Neural cell (in vitro differentiated cells): Measurements from ENCODE around the gene LINC01488. TPM values are rescaled to one million over a fixed set of nuclear protein-coding genes. Genes with fewer than 3 reads are reported as not detected.

Source experiments
- H2AFZ ChIP-seq: fragments of 200-600, 300-800 bp; sonication (generic), shearing (Covaris generic); 2 replicates; pipeline ENCODE4 v1.6.0; 2014; ENCODE audit warnings: low read depth, mild to moderate bottlenecking, antibody characterized with exemption, low read length, moderate library complexity
- H3F3A ChIP-seq: fragments of 200-600 bp; shearing (Covaris generic); 2 replicates; pipeline ENCODE4 v1.6.1; 2016; ENCODE audit warnings: mild to moderate bottlenecking, moderate library complexity, mixed read lengths, antibody characterized with exemption, low read length; ENCODE audit not compliant: insufficient read depth, poor library complexity, severe bottlenecking
- H3K27ac ChIP-seq: fragments of 200-600, 300-800 bp; sonication (generic), shearing (Covaris generic); 2 replicates; pipeline ENCODE4 v1.5.1; 2014; ENCODE audit warnings: mild to moderate bottlenecking, low read length, moderate library complexity
- H3K27me3 ChIP-seq: fragments of 300-800, 200-600 bp; sonication (generic), shearing (Covaris generic); 2 replicates; pipeline ENCODE4 v1.6.0; 2014; ENCODE audit warnings: mild to moderate bottlenecking, low read depth, low read length, moderate library complexity; ENCODE audit not compliant: insufficient read depth
- H3K36me3 ChIP-seq: fragments of 300-800, 200-600 bp; sonication (generic), shearing (Covaris generic); 2 replicates; pipeline ENCODE4 v1.5.1; 2014; ENCODE audit warnings: mild to moderate bottlenecking, antibody characterized with exemption, low read length, moderate library complexity; ENCODE audit not compliant: insufficient read depth
- H3K4me2 ChIP-seq: fragments of 300-800, 200-600 bp; sonication (generic), shearing (Covaris generic); 2 replicates; pipeline ENCODE4 v1.6.0; 2014; ENCODE audit warnings: mild to moderate bottlenecking, low read length
- H3K4me3 ChIP-seq: fragments of 300-800, 200-600 bp; sonication (generic), shearing (Covaris generic); 2 replicates; pipeline ENCODE4 v1.5.1; 2014; ENCODE audit warnings: mild to moderate bottlenecking, low read length, moderate library complexity
- H3K79me2 ChIP-seq: fragments of 200-600 bp; shearing (Covaris generic); replicated peaks from 2 replicates; pipeline ENCODE4 v1.6.0; 2014; ENCODE audit warnings: mild to moderate bottlenecking, low read length, moderate library complexity; ENCODE audit not compliant: insufficient read depth
- H3K9ac ChIP-seq: fragments of 300-800, 200-600 bp; sonication (generic), shearing (Covaris generic); 2 replicates; pipeline ENCODE4 v1.6.1; 2016; ENCODE audit warnings: mild to moderate bottlenecking, low read length, mixed read lengths
- H3K9me2 ChIP-seq: fragments of 200-600 bp; shearing (Covaris generic); 2 replicates; pipeline ENCODE4 v1.6.1; 2016; ENCODE audit warnings: mild to moderate bottlenecking, low read length, mixed read lengths; ENCODE audit not compliant: insufficient read depth
- H3K9me3 ChIP-seq: fragments of 200-600, 300-800 bp; sonication (generic), shearing (Covaris generic); 2 replicates; pipeline ENCODE4 v1.6.1; 2016; ENCODE audit warnings: mild to moderate bottlenecking, mixed run types, low read length, moderate library complexity, mixed read lengths
- H4K20me1 ChIP-seq: fragments of 200-600 bp; shearing (Covaris generic); 2 replicates; pipeline ENCODE4 v1.6.1; 2016; ENCODE audit warnings: mild to moderate bottlenecking, mixed run types; ENCODE audit not compliant: insufficient read depth
- EP300 ChIP-seq: fragments of 450-650 bp; conservative IDR thresholded peaks from 2 replicates; pipeline ENCODE4 v1.6.1; 2014; ENCODE audit warnings: antibody characterized with exemption, mild to moderate bottlenecking, moderate library complexity; ENCODE audit not compliant: poor library complexity, severe bottlenecking
- EZH2 ChIP-seq: fragments of 200-600, 300-800 bp; shearing (Covaris generic), sonication (generic); IDR thresholded peaks from 2 replicates; pipeline ENCODE4 v1.6.1; 2014; ENCODE audit warnings: antibody characterized with exemption, low read length, borderline replicate concordance, mild to moderate bottlenecking; ENCODE audit not compliant: insufficient read depth, poor library complexity, severe bottlenecking
- MXI1 ChIP-seq: fragments of 450-650 bp; conservative IDR thresholded peaks from 2 replicates; pipeline ENCODE4 v1.6.1; 2014; ENCODE audit warnings: antibody characterized with exemption, mild to moderate bottlenecking; ENCODE audit not compliant: poor library complexity, severe bottlenecking
- POLR2AphosphoS5 ChIP-seq: IDR thresholded peaks from 2 replicates; pipeline ENCODE4 v1.6.1; 2012
- RAD21 ChIP-seq: fragments of 450-650 bp; conservative IDR thresholded peaks from 2 replicates; pipeline ENCODE4 v1.6.1; 2014; ENCODE audit warnings: antibody characterized with exemption, mild to moderate bottlenecking, moderate library complexity
- REST ChIP-seq: IDR thresholded peaks from 2 replicates; pipeline ENCODE4 v1.6.1; 2012; ENCODE audit warnings: borderline replicate concordance
- SMC3 ChIP-seq: fragments of 450-650 bp; conservative IDR thresholded peaks from 2 replicates; pipeline ENCODE4 v1.6.1; 2014; ENCODE audit warnings: antibody characterized with exemption, mild to moderate bottlenecking, moderate library complexity; ENCODE audit not compliant: poor library complexity
- TAF1 ChIP-seq: IDR thresholded peaks from 2 replicates; pipeline ENCODE4 v1.6.1; 2012; ENCODE audit warnings: low read depth
- polyA plus RNA-seq: library from polyadenylated mRNA; depleted of rRNA; stranded (reverse); fragments of >200 nt; gene quantifications from 2 replicates; pipeline ENCODE4 v1.2.3, GENCODE V29; 2014
- TF ChIP-seq, protein P1 (sequence below): fragments of 450-650 bp; IDR thresholded peaks from 2 replicates; pipeline ENCODE4 v1.5.1; 2014; ENCODE audit warnings: antibody characterized with exemption, mild to moderate bottlenecking, moderate library complexity; ENCODE audit not compliant: poor library complexity, severe bottlenecking

Gene LINC01488
- polyA plus RNA-seq, 1 donor from 2014 or later: not detected

GRCh38 chr11:69451289-69451688 lies 30.2 kb upstream of the LINC01488 start:
- no peak overlapping the region for H3K27ac ChIP-seq
- no peak overlapping the region for H3K4me3 ChIP-seq
- TF ChIP-seq SMC3 (no peak), REST (no peak), TAF1 (no peak), RAD21 (no peak), EZH2 (no peak)
- H3K79me2 ChIP-seq: no peaks in the 10 kb centered on the region
- H2AFZ ChIP-seq: no peak overlapping the region
- H3K27me3 ChIP-seq: no peaks in the 10 kb centered on the region
- no peaks in the 10 kb centered on the region for H3K36me3 ChIP-seq
- no peaks in the 10 kb centered on the region for H3K9me2 ChIP-seq
- no peaks in the 10 kb centered on the region for H3K9me3 ChIP-seq
- no peaks in the 10 kb centered on the region for H3F3A ChIP-seq
- no peak overlapping the region for H3K9ac ChIP-seq
- H3K4me2 ChIP-seq: no peak overlapping the region
- H4K20me1 ChIP-seq: no peaks in the 10 kb centered on the region

DNA sequence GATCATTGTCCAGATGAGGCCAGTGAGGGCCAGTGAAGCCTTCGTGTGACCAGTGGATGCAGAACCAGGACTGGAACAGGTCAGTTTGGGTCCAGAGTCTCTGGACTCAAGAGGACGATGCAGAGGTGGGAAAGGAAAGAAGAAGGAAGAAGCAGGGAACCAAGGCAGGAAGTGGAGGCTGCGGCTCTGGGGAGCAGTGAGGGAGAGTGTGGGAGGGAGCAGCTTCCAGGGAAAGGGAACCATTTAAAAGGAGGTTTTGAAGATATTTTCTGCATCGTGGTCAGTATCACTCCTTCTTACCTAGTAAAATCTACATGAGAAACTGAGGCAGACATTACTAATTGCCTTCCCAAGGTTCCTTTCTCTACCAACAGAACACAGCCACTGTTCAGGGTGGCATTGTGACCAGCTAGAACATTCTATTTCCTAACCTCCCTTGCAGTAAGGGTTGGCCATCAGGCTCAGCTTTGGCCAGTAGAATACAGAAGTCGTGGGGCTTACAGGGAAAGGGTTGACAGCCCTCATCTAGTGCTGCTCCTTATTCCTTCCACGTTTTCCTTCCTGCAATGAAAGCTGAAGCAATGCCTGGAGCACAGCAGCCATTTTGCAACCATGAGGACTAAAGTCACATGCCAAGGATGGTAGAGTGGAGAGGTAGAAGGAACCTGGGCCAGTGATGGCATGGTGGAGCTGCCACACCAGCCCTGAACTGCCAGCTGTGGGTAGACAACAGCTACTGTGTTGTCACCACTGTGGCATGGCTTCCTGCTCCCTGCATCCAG lies 29.1 kb upstream of the LINC01488 start:
- Histone ChIP-seq H4K20me1 (no peaks in the 10 kb centered on the region), H3K4me2 (no peak overlapping the region), H3K9me3 (no peaks in the 10 kb centered on the region), H3K27me3 (no peaks in the 10 kb centered on the region), H3K9ac (no peak overlapping the region), H3K36me3 (no peaks in the 10 kb centered on the region), H3K79me2 (no peaks in the 10 kb centered on the region), H3F3A (no peaks in the 10 kb centered on the region), H3K27ac (no peak overlapping the region), H2AFZ (no peak overlapping the region), H3K4me3 (no peak overlapping the region), H3K9me2 (no peaks in the 10 kb centered on the region)
- TF ChIP-seq MXI1: no peak
- no peak for TF ChIP-seq POLR2AphosphoS5
- no peak for TF ChIP-seq TAF1
- no peak for TF ChIP-seq EZH2
- no peak for TF ChIP-seq EP300
- no peak for TF ChIP-seq REST
- TF ChIP-seq, protein P1, sequence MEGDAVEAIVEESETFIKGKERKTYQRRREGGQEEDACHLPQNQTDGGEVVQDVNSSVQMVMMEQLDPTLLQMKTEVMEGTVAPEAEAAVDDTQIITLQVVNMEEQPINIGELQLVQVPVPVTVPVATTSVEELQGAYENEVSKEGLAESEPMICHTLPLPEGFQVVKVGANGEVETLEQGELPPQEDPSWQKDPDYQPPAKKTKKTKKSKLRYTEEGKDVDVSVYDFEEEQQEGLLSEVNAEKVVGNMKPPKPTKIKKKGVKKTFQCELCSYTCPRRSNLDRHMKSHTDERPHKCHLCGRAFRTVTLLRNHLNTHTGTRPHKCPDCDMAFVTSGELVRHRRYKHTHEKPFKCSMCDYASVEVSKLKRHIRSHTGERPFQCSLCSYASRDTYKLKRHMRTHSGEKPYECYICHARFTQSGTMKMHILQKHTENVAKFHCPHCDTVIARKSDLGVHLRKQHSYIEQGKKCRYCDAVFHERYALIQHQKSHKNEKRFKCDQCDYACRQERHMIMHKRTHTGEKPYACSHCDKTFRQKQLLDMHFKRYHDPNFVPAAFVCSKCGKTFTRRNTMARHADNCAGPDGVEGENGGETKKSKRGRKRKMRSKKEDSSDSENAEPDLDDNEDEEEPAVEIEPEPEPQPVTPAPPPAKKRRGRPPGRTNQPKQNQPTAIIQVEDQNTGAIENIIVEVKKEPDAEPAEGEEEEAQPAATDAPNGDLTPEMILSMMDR: no peak
- no peak for TF ChIP-seq RAD21
- TF ChIP-seq SMC3: no peak
